ENCODE data around the gene KCTD20.
"Not testable (repeated sequence)": the region's sequence is repeated elsewhere in the genome, so short reads cannot be mapped to it uniquely, and the experiment has no call there.

- TF ChIP-seq EZH2 (IDR thresholded peaks at IDR 0.05); POLR2AphosphoS5 (IDR thresholded peaks at IDR 0.05; ENCODE audit: borderline replicate concordance, low read depth, low read length); FOXP2 (optimal IDR thresholded peaks at IDR 0.05; ENCODE audit: control extremely low read depth, extremely low read length, insufficient read depth): not testable (repeated sequence)
These were observed 33.1 kb upstream of the KCTD20 start for GRCh38 chr6:36409718-36410117.

All from SK-N-MC (cell line).